Measurements from ENCODE around the gene USP48. TPM values are rescaled to one million over a fixed set of nuclear protein-coding genes. Genes with fewer than 3 reads are reported as not detected.
A peak's percentile ranks its signal among the peaks of the same experiment; 100 is the strongest.

Gene USP48
- total RNA-seq, 1 donor from 2014 or later, result 56.4 TPM

DNA sequence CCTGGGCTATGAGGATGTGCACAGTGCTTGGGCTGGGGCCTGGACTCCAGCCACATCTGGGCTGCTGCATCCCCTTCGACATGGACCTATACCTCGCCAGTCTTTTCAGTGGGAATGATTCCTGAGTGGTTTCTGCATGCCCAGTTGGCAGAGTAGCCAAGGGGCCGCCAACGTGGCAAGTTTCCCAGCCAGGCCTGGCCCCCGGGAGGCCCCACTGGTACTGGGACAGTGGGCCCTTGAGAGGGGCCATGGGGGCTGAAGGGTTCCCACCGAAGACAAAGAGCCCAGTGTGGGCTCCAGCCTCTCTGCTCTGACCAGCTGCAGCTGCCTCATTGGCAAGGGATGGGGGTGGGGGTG is 129.2 kb downstream of the USP48 start:
- Histone ChIP-seq H3K4me3 (no peak overlapping the region), H3K4me1 (peaks cover 11% of the 10 kb centered on the region), H3K27me3 (no peaks in the 10 kb centered on the region), H3K27ac (no peak overlapping the region), H3K9me3 (no peaks in the 10 kb centered on the region), H3K36me3 (no peaks in the 10 kb centered on the region)
- intact Hi-C loops (cut with DNase I), result no loop called here
- ATAC-seq (no peak), DNase-seq (no peak)
- TF ChIP-seq, protein P1, sequence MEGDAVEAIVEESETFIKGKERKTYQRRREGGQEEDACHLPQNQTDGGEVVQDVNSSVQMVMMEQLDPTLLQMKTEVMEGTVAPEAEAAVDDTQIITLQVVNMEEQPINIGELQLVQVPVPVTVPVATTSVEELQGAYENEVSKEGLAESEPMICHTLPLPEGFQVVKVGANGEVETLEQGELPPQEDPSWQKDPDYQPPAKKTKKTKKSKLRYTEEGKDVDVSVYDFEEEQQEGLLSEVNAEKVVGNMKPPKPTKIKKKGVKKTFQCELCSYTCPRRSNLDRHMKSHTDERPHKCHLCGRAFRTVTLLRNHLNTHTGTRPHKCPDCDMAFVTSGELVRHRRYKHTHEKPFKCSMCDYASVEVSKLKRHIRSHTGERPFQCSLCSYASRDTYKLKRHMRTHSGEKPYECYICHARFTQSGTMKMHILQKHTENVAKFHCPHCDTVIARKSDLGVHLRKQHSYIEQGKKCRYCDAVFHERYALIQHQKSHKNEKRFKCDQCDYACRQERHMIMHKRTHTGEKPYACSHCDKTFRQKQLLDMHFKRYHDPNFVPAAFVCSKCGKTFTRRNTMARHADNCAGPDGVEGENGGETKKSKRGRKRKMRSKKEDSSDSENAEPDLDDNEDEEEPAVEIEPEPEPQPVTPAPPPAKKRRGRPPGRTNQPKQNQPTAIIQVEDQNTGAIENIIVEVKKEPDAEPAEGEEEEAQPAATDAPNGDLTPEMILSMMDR (IDR thresholded peaks at IDR 0.05), result no peak

DNA sequence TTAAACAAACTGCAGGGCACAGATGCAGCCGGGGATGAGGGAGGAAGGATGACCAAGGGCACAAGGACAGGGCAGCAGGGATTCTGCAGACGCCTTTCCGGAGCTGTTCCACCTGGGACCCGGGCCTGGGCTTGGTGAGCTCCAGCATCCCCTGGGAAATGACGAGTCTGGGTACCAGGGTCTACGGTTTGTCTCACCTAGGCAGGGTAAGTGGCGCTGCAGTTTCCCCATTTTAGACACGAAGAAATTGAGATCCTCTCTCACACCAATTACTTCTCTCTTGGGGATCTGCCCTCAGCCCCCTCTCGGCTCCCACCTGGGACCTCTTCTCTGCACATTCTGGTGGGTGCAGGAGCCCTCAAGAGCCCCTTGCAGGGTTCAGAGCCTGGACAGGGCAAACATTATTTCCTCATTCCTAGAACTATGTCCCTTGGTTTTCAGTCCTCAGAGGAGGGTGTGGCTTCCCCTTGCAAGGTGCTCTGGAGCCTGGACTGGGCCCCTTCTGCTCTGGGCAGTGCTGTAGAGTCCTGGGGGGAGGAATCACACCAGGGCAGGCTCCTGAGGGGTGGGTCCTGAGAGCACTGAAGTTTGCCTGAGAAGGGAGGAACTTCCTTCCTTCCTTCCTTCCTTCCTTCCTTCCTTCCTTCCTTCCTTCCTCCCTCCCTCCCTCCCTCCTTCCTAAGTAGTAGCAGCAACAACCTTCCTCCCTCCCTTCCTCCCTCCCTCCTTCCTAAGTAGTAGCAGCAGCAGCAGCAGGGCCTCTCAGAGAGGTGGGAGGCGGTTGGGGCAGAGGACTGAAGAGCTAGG is 129.8 kb downstream of the USP48 start:
- Histone ChIP-seq H3K27ac (no peak overlapping the region), H3K9me3 (no peaks in the 10 kb centered on the region), H3K27me3 (no peaks in the 10 kb centered on the region), H3K4me3 (no peak overlapping the region), H3K4me1 (peaks cover 11% of the 10 kb centered on the region), H3K36me3 (no peaks in the 10 kb centered on the region)
- TF ChIP-seq, protein P1 (IDR thresholded peaks at IDR 0.05), result no peak
- DNase-seq (no peak), ATAC-seq (peak; percentile 61)
- intact Hi-C loops (cut with DNase I), result no loop called here

DNA sequence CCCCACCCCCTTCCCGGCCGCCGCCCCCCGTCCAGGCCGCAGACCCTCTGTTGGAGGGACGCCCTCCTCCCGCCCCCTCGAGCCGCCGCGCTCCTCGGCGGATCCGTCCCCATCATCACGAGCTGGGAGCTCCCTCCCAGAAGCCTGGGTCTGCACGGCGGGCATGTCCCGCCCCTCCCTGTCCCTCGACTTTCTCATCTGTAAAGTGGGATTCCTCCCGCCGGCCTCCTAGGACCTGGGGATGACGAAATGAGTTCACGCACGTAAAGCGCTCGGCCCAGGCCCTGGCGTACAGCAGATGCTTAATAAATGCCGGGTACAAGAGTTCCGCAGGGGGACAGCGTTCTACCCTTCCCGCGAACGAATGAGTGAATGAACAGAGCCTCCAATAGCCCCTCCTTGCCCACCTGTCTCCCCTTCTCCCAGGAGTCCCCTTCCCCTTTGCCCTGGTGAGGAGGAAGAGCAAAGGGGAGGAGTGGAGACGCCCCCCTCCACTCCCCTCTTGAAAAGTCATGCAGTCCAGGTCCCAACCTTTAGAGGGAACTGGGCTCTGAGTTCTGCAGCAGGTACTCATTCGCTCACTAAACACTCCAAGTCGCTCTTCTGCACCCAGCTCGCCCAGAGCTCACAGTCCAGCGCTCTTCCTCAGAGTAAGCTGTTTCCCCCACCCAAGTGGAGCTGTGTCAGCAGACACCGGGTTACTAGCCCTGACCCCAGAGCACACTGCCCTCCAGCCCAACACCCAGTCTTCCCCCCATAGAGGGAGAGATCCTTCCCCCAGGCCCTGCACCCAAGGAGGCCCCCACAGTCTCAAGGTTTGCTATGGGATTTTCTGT is 130.6 kb downstream of the USP48 start:
- Histone ChIP-seq H3K4me1 (peaks cover 11% of the 10 kb centered on the region), H3K27me3 (no peaks in the 10 kb centered on the region), H3K4me3 (peak overlapping the region; percentile 23), H3K9me3 (no peaks in the 10 kb centered on the region), H3K27ac (no peak overlapping the region), H3K36me3 (no peaks in the 10 kb centered on the region)
- TF ChIP-seq, protein P1 (IDR thresholded peaks at IDR 0.05), result no peak
- intact Hi-C loops (cut with DNase I), result no loop called here
- DNase-seq (no peak), ATAC-seq (peak; percentile 1)

DNA sequence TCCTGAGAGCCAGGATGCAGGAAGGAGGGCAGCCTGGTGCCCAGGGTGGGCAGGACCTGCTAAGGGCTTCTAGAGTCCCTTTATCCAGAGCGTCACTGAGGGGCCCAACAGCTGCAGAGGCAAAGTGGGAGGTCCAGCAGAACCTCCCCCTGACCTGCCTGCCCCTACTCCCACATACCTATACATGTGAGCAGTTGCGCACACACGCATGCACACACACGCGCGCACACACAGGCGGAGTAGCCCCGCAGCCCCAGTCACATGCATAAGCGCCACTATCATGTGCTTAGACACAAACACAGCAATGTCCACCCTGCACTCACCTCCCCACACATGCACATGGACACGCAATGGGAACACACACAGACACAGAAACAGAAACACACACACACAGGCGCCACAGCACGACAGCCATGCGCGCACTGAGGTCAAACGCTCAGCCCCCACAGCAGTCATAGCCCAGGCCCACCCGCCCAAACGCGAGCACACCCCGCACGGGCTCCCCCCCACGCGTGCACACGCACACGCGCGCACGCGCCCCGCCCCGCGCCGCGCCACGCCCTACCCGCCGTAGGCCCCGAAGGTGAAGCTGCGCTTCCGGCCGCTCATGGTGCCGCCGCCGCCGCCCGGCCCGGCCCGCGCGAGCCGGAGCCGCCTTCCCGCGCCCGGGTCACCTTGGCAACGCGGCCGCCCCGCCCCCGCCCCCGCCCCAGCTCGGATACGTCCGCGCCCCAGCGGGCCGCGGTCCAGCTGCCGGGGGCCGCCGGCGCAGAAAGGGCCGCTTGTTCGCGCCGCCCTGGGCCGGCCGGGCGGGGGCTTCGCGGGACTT is 131.5 kb downstream of the USP48 start:
- Histone ChIP-seq H3K4me1 (peaks cover 11% of the 10 kb centered on the region), H3K36me3 (no peaks in the 10 kb centered on the region), H3K27me3 (no peaks in the 10 kb centered on the region), H3K27ac (no peak overlapping the region), H3K9me3 (no peaks in the 10 kb centered on the region), H3K4me3 (peak overlapping the region; percentile 43)
- ATAC-seq, result peak; percentile 68
- DNase-seq, result peak; percentile 81
- TF ChIP-seq, protein P1 (IDR thresholded peaks at IDR 0.05), result no peak
- intact Hi-C loops (cut with DNase I), result no loop called here

DNA sequence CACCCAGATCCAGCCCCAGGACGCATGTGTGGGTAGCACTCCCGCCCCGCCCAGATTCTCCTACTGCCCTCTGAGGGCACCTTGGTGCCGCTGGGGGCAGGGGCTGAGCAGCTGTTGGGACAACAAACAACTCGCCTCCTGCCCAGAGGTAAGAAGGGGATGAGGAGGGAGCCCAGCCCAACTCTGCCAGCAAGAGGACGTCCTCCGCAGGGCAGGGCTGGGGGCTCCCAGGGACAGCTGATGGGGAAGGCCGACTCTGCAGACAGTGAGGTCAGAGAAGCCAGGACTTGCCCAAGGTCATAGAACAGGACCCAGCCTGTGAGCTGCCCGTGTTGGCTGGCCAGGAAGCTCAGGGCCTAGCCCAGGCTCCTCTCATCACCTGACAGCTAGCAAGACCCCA is 132.5 kb downstream of the USP48 start:
- ATAC-seq (no peak), DNase-seq (no peak)
- intact Hi-C loops (cut with DNase I), result no loop called here
- Histone ChIP-seq H3K36me3 (no peaks in the 10 kb centered on the region), H3K9me3 (no peaks in the 10 kb centered on the region), H3K4me3 (no peak overlapping the region), H3K27ac (no peak overlapping the region), H3K4me1 (peaks cover 11% of the 10 kb centered on the region), H3K27me3 (peaks cover 3% of the 10 kb centered on the region)
- TF ChIP-seq, protein P1 (IDR thresholded peaks at IDR 0.05), result no peak

Measured in upper lobe of right lung (tissue), 1 donor.